RWPE1 (cell line): ENCODE measurements around the gene NSUN2.

Experiments
- CTCF ChIA-PET: fragments of 350-600 bp; sonication (Branson Sonifier 250); formaldehyde crosslinking; extraction: SDS; loops from one replicate; lab custom pipeline; 2021; lab: Yijun Ruan, JAX
- POLR2A ChIA-PET: fragments of 400-600 bp; formaldehyde crosslinking; extraction: SDS; loops from one replicate; lab custom pipeline; 2020; ENCODE audit warnings: antibody characterized with exemption; ENCODE audit not compliant: low non-redundant PET; lab: Yijun Ruan, JAX
- DNase-seq: peaks from one replicate; pipeline ENCODE4 v3.0.0; 2012; ENCODE audit warnings: low spot score
- H3K27ac ChIP-seq: fragments of 450-650 bp; 2 replicates; pipeline ENCODE4 v1.5.1; 2017
- TF ChIP-seq, protein P1 (sequence below): fragments of 450-650 bp; conservative IDR thresholded peaks from 2 replicates; pipeline ENCODE4 v1.5.1; 2017; ENCODE audit warnings: low read depth, mild to moderate bottlenecking

Gene NSUN2

DNA sequence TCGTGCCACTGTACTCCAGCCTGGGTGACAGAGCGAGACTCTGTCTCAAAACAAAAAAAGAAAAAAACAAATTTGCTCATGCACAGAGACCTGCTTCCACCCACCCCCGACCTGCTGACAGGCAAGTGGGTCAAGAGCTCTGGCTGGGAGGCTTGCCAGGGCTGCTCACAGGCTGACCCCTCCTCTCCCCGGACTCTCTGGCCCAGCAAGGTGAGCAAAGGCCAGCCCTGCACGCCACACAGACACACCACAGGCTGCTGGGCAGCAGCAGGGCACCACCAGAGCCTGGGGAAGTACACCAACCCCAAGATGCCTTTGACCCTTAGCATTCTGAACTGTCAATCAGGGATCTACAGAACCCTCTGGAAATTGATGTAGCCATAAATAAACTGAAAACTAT lies 29.2 kb downstream of the NSUN2 start:
- CTCF ChIA-PET: no interaction called here

DNA sequence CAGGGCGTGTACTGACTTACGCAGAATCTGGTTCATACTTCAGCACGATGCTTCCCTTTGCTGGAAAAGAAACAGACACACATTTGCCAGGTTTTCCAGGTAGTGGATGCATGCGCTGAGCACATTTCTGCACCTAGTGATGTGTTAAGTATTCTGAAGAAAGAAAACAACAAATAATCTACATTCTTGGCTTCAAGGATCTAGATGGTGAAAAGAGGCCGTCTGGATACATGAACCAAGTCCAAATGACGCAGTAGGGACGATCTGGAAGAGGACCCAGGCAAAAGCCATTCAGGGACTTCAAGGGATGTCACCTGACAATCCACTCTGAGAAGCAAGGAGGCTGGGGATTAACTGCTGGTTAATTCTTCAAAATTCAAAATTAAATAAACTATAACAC lies 30.4 kb downstream of the NSUN2 start:
- CTCF ChIA-PET: no interaction called here
- DNase-seq: no peak
- POLR2A ChIA-PET: no interaction called here
- TF ChIP-seq, protein P1, sequence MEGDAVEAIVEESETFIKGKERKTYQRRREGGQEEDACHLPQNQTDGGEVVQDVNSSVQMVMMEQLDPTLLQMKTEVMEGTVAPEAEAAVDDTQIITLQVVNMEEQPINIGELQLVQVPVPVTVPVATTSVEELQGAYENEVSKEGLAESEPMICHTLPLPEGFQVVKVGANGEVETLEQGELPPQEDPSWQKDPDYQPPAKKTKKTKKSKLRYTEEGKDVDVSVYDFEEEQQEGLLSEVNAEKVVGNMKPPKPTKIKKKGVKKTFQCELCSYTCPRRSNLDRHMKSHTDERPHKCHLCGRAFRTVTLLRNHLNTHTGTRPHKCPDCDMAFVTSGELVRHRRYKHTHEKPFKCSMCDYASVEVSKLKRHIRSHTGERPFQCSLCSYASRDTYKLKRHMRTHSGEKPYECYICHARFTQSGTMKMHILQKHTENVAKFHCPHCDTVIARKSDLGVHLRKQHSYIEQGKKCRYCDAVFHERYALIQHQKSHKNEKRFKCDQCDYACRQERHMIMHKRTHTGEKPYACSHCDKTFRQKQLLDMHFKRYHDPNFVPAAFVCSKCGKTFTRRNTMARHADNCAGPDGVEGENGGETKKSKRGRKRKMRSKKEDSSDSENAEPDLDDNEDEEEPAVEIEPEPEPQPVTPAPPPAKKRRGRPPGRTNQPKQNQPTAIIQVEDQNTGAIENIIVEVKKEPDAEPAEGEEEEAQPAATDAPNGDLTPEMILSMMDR: no peak
- H3K27ac ChIP-seq: no peak overlapping the region

More for the DNA sequence above, 29.2 kb downstream of the NSUN2 start:
- DNase-seq: no peak
- TF ChIP-seq, protein P1: no peak
- POLR2A ChIA-PET: no interaction called here
- 0 out of 2 replicates have a peak overlapping the region, but pooled peaks have one; percentile 4 for H3K27ac ChIP-seq

DNA sequence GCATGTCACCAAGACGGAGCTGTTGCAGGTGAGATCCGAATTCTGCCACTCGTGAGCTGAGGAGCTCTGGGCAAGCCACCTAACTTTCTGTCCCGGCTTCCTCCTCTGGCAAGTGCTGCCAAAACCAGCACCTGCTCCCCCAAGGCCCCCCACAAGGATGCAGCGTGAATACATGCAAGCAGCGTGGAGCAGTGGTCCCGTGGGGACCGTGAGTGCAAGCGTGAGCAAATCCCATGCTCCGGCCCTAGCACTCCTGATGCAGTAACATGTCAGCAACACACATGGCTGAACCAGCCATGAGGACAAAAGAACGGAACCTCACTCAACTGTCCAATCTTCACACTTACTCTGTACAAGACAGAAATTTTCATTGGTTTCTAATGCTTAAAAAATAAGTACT lies 31.0 kb downstream of the NSUN2 start:
- DNase-seq: no peak
- no peak overlapping the region for H3K27ac ChIP-seq
- ChIA-PET POLR2A (no interaction called here), CTCF (interaction anchor here (0.6 kb wide), 1 partner anchor 19 kb away, joined by 3 read pairs; no protein-coding TSS in a partner anchor)
- TF ChIP-seq, protein P1: no peak

DNA sequence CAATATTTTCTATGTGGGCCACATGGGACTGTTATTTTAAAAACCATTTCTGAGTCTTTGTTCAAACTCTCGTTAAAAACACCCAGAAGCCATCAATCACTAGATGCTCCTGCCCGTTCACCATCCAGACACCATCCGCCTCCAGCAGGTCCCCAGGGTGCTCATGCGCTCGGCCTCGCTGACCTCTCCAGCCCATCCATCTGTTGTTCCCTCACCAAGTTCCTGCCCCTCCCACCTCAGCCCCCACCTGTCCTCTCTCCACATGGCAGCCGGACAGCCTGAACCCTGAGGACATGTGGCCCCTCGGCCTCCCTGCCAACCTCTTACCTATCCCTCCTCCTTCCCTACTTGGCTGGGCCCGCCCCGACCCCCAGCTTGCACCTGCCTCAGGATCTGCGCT lies 31.6 kb downstream of the NSUN2 start:
- CTCF ChIA-PET: no interaction called here
- TF ChIP-seq, protein P1: no peak
- POLR2A ChIA-PET: no interaction called here
- H3K27ac ChIP-seq: no peak overlapping the region
- DNase-seq: no peak

DNA sequence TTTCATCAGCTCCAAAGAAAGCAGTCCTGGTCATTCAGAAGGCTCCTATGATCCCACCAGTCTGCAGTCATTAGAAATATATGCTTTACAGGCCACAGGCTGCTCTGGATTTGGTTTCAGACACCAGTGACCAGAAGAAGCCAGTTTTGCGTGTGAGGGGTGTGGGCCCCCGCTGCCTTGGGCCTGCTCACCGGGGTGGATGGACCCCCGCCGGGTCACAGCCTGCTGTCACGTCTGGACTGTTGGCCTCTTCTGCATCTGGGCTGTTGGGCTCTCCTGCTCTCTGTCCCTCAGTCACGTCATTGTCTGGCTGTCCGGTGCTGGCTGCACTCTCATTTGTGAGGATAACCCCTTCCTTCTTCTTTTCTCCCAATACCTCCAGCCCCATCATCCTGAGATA lies 33.1 kb downstream of the NSUN2 start:
- TF ChIP-seq, protein P1: no peak
- H3K27ac ChIP-seq: no peak overlapping the region
- POLR2A ChIA-PET: no interaction called here
- CTCF ChIA-PET: no interaction called here
- DNase-seq: no peak

DNA sequence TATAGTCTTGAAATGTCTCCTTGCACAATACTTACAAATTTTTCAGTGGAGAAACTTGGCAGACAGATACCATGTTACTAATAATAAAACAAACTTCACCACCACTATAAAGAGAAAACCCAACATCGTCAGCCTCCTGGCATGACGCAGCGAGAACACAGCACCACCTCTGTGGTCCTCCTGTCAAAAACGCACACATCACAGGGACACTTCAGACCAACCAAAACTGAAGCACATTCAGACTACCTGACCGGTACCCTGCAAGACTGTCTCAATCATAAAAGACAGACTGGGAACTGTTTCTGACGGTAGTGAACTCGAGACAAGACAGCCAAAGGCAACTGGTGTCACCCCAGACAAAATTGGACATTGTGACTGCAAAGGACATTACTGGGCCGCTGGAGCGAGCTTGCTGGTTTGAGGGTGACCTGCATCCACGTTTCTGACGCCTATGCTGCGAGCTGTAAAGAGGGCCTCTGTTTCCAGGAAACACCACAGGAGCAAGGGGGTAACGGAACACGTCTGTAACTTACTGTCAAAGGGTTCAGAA lies 34.4 kb downstream of the NSUN2 start:
- ChIA-PET CTCF (no interaction called here), POLR2A (no interaction called here)
- H3K27ac ChIP-seq: 0 out of 2 replicates have a peak overlapping the region, but pooled peaks have one; percentile 2
- no peak for DNase-seq
- TF ChIP-seq, protein P1: no peak
